ENCODE results near the gene THSD4. TPM values are rescaled to one million over a fixed set of nuclear protein-coding genes. Genes with fewer than 3 reads are reported as not detected.

Gene THSD4
- total and polyA plus RNA-seq, 7 donors, result 0.21 to 3.1 (median 1.8) TPM

- no peaks in the 10 kb centered on the region for H3K36me3 ChIP-seq (ENCODE audit: insufficient read depth in 1 of 2, low read depth in 1 of 2)
- DNase-seq (no peak), ATAC-seq (no peak)
- H3K4me1 ChIP-seq, result no peaks in the 10 kb centered on the region
- no peak for TF ChIP-seq CTCF (IDR thresholded peaks at IDR 0.05)
- no peak overlapping the region for H3K27ac ChIP-seq
- intact Hi-C loops (cut with DNase I), result loop anchor here (5.0 to 10.0 kb wide), 3 partner anchors 58 to 980 kb away; no protein-coding TSS in a partner anchor
- H3K27me3 ChIP-seq (ENCODE audit: insufficient read depth in 3 of 3, low read length in 2 of 3), result peaks cover 0 to 4% (median 0%) of the 10 kb centered on the region in 3 donors
- no peak overlapping the region for H3K4me3 ChIP-seq
- WGBS, 3 donors, result 52 to 56% (median 55%) methylated on average over 6 of the region's 6 CpGs
- no peaks in the 10 kb centered on the region for H3K9me3 ChIP-seq
Measured at GRCh38 chr15:71804695-71805470, 689.6 kb downstream of the THSD4 start.

DNA sequence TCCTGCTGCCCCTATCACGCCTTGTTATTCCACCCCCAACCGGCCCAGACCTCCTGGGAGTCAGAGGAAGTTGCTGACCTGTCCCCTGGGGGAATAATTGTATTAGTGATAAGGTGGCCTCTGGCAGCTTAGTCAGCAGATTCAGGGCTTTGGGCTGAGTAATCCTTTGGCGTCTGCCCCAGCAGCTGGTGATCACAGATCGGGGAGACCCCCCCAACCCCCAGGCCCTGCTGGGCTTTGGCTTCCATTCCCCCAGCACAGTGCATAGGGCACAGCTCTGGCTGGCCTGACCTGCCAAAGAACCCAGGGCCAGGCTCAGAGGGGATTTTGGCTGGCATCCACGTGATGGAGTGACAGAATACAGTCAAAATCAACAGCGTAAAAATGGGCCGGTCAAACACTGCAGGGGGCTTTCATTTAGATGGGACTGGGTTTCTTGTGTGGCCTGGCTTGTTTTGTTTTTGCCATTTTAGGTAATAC is 691.2 kb downstream of the THSD4 start:
- Histone ChIP-seq H3K36me3 (ENCODE audit: insufficient read depth in 1 of 2, low read depth in 1 of 2) (no peaks in the 10 kb centered on the region), H3K9me3 (no peaks in the 10 kb centered on the region), H3K4me3 (no peak overlapping the region), H3K27me3 (ENCODE audit: insufficient read depth in 3 of 3, low read length in 2 of 3) (peaks cover 0 to 4% (median 0%) of the 10 kb centered on the region in 3 donors), H3K27ac (no peak overlapping the region), H3K4me1 (no peaks in the 10 kb centered on the region)
- no peak for ATAC-seq
- intact Hi-C loops (cut with DNase I), result loop anchor here in 1 of 2 donors (10.0 kb wide), 1 partner anchor 982 kb away; no protein-coding TSS in a partner anchor
- no peak for TF ChIP-seq CTCF (IDR thresholded peaks at IDR 0.05)
- whole genome bisulfite sequencing, 3 donors, result 31 to 51% (median 42%) methylated on average over 7 of the region's 7 CpGs
- DNase-seq, result no peak

GRCh38 chr15:71807125-71807629 is 691.9 kb downstream of the THSD4 start:
- Histone ChIP-seq H3K4me1 (no peaks in the 10 kb centered on the region), H3K27ac (no peak overlapping the region), H3K4me3 (no peak overlapping the region), H3K9me3 (no peaks in the 10 kb centered on the region), H3K36me3 (ENCODE audit: insufficient read depth in 1 of 2, low read depth in 1 of 2) (no peaks in the 10 kb centered on the region), H3K27me3 (ENCODE audit: insufficient read depth in 3 of 3, low read length in 2 of 3) (peaks cover 0 to 4% (median 0%) of the 10 kb centered on the region in 3 donors)
- TF ChIP-seq CTCF (IDR thresholded peaks at IDR 0.05), result no peak
- intact Hi-C loops (cut with DNase I), result loop anchor here in 1 of 2 donors (10.0 kb wide), 1 partner anchor 982 kb away; no protein-coding TSS in a partner anchor
- 65 to 72% (median 70%) methylated on average over 15 of the region's 15 CpGs for WGBS, 3 donors
- DNase-seq (no peak), ATAC-seq (no peak)

GRCh38 chr15:71807691-71808091 is 692.4 kb downstream of the THSD4 start:
- TF ChIP-seq CTCF (IDR thresholded peaks at IDR 0.05), result no peak
- Histone ChIP-seq H3K4me3 (no peak overlapping the region), H3K9me3 (no peaks in the 10 kb centered on the region), H3K27ac (no peak overlapping the region), H3K4me1 (no peaks in the 10 kb centered on the region), H3K27me3 (ENCODE audit: insufficient read depth in 3 of 3, low read length in 2 of 3) (peaks cover 0 to 4% (median 0%) of the 10 kb centered on the region in 3 donors), H3K36me3 (ENCODE audit: insufficient read depth in 1 of 2, low read depth in 1 of 2) (no peaks in the 10 kb centered on the region)
- intact Hi-C loops (cut with DNase I), result loop anchor here in 1 of 2 donors (10.0 kb wide), 1 partner anchor 983 kb away; no protein-coding TSS in a partner anchor
- ATAC-seq (no peak), DNase-seq (no peak)
- 38 to 68% (median 45%) methylated on average over 4 of the region's 4 CpGs for WGBS, 3 donors
